D721Med (cell line): Measurements from ENCODE around the gene MKKS.

Experiments used
- DNase-seq: peaks from one replicate; pipeline ENCODE4 v3.0.0; 2011; ENCODE audit warnings: low spot score; ENCODE audit not compliant: insufficient read length
- FAIRE-seq: peaks from 2 replicates; lab custom pipeline; 2011; peaks lifted over from hg19 to GRCh38; lab: Jason Lieb, UNC
- TF ChIP-seq, protein P1 (sequence below): IDR thresholded peaks from 2 replicates; pipeline ENCODE4 v1.5.1; 2012; ENCODE audit warnings: mild to moderate bottlenecking, control low read depth; ENCODE audit not compliant: insufficient read depth; ENCODE audit errors: missing control alignments

MKKS gene

DNA sequence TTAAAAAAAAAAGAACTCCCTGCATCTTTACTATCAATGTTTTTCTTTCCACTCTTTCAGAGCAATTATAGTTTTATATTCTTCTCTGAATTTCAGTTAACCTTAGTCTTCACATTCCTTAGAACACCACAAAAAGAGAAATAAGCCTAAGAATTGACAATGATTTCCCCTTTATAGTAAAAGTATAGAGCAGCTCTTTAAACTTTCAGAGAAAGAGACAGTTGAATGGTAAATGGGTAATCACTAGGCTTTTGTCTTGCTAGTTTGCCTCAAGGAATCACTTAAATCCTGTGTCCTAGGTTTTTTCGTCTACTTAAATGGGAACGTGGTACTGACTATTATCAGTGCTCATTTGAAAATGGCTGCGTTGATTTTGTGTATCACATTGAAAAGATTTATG lies 32.8 kb upstream of the MKKS start:
- TF ChIP-seq, protein P1, sequence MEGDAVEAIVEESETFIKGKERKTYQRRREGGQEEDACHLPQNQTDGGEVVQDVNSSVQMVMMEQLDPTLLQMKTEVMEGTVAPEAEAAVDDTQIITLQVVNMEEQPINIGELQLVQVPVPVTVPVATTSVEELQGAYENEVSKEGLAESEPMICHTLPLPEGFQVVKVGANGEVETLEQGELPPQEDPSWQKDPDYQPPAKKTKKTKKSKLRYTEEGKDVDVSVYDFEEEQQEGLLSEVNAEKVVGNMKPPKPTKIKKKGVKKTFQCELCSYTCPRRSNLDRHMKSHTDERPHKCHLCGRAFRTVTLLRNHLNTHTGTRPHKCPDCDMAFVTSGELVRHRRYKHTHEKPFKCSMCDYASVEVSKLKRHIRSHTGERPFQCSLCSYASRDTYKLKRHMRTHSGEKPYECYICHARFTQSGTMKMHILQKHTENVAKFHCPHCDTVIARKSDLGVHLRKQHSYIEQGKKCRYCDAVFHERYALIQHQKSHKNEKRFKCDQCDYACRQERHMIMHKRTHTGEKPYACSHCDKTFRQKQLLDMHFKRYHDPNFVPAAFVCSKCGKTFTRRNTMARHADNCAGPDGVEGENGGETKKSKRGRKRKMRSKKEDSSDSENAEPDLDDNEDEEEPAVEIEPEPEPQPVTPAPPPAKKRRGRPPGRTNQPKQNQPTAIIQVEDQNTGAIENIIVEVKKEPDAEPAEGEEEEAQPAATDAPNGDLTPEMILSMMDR, result no peak
- DNase-seq (no peak), FAIRE-seq (no peak)

DNA sequence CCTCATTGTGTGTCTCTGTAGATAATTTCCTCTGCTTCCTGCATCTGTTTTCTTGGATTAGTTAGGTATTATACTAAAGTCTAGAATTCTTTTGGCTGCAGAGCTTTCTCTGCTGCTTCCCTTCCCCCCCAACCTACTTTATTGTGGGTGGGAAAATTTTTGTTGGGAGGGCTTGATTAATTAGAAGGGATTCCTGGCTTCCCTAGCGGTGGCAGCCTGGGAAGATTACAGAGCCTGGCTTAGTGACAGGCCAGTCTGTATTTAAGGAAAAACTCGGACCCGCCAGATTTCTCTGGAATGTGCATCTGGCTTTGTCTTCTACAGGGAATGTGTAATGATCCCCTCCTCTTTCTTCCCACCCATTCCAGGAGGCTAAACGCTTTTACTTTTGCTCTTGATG lies 32.3 kb upstream of the MKKS start:
- TF ChIP-seq, protein P1, result no peak
- FAIRE-seq (no peak), DNase-seq (no peak)

DNA sequence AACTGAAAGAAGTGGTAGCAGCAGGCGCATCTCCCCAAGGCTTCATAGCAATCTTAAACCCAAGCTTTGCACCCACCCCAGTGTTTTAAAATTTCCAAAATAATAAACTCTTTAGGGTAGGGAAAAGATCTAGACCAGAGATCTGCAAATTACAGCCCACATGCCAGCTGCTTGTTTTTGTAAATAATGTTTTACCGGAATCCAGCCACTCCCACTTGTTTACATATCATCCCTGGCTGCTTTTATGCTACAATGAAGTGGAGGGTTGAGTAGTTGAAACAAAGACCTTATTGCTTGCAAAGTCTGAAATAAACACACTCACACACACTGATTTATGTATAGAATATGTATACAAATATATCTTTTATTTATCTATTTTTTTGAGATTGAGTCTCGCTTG lies 31.1 kb upstream of the MKKS start:
- FAIRE-seq, result no peak
- TF ChIP-seq, protein P1, result no peak
- DNase-seq, result no peak

DNA sequence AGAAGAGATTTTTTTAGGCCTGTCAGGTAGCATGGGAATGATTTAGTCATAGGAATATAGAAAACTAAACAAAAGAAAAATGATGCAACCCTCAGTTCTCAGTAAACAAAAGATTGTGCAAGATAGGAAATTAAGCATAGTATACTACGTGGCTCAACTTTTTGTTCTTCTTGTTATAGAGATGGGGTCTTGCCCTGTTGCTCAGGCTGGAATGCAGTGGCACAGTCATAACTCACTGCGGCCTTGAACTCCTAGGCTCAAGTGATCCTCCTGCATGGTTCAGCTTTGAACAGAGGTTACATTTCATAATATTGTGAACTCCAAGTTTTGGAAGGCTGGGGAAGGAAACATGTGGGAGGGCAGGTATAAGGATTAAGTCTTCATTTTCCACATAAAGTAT lies 29.6 kb upstream of the MKKS start:
- TF ChIP-seq, protein P1, result no peak
- DNase-seq, result no peak
- FAIRE-seq, result no peak

DNA sequence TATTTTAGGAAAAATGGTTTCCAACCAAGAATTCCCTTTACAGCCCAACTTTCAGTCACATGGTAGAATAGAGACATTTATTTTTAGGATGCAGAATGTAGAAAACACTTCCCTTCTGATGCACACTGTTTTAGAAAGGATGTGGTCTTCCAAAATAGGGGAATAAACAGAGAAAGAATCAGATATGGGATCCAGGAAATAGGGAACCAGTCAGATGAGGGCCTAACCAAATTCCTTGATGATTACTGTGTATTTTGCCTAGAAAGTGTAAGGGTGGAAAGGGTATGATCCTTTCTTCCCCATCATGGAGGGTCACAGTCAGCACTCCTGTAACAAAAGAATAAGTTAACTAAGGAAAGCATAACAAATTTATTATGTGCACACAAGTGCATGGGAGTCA lies 28.5 kb upstream of the MKKS start:
- TF ChIP-seq, protein P1, result no peak
- FAIRE-seq, result no peak
- DNase-seq, result no peak

DNA sequence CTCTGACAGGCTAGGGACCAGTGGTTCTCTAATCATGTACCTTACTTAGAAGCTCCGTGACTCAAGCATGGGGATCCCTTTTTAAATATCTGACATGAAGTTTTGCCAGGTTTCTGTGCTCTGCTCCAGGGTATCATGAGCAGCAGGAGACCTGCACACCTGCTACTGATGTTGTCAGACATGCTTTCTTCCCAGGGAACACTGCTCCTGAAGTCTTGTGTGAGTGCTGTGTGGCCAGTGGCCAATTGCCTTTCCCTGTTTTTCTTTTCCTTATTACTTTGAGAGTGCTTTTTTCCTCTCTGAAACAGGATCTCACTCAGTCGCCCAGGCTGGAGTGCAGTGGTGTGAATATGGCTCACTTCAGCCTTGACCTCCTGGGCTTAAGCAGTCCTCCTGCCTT lies 27.5 kb upstream of the MKKS start:
- DNase-seq, result no peak
- FAIRE-seq, result no peak
- TF ChIP-seq, protein P1, result no peak

DNA sequence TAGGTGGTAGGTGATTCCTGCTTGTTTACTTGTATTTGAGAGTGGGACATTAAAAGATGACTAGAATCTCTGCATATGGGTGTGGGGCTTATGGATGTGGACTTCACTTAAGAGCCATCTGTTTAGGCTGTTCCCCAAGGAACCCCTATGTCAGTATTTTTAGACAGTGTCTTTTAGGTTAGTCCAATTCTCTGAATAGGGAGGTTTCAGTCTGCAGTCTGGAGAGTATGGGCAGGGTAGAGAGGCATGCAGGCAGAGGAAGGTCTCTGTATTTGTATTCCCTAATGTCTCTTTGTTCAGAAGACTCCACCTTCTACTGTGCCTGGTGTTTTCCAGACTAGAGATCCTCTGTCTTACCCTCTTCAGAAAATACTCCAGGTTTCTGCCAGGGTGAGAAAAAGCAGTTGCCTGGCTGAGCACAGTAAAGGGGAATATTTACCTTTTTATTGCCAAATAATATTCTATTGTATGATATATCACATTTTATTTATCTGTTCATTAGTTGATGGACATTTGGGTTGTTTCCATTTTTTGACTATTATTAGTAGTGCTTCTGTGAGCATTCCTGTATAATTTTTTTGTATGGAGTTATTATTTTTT lies 20.2 kb upstream of the MKKS start:
- TF ChIP-seq, protein P1, result no peak
- DNase-seq (no peak), FAIRE-seq (no peak)
